HCT116 (cell line): ENCODE results near the gene GJD3. TPM values are rescaled to one million over a fixed set of nuclear protein-coding genes. Genes with fewer than 3 reads are reported as not detected.

Source experiments
- ATAC-seq: fragments of 200-7000 bp; cut with Tn5 transposase; 2 replicates; pipeline ENCODE4 v1.9.1; 2020; ENCODE audit warnings: mild to moderate bottlenecking, moderate library complexity
- BruUV-seq: library from RNA; stranded (reverse); fragments of 400-500 nt; replicated peaks from 2 replicates; lab custom pipeline; 2021; lab: Mats Ljungman, UMichigan
- CTCF ChIA-PET: fragments of 300-600 bp; sonication (Branson Sonifier 250); formaldehyde crosslinking; loops from one replicate; lab custom pipeline; 2021; ENCODE audit warnings: antibody characterized with exemption; lab: Charles Lee
- POLR2A ChIA-PET: fragments of 300-600, 350-600 bp; sonication (Branson Sonifier 250); formaldehyde crosslinking; loops from one replicate; lab custom pipeline; 2021; ENCODE audit warnings: antibody characterized with exemption; lab: Charles Lee
- RAD21 ChIA-PET, 2 experiments: fragments of 300-600 bp; sonication (Branson Sonifier 250); formaldehyde crosslinking; loops; one replicate each; lab custom pipeline; 2023; ENCODE audit warnings: low total read pairs in 2 of 2; ENCODE audit not compliant: uncharacterized antibody in 2 of 2, unreplicated experiment in 2 of 2, low non-redundant PET in 1 of 2; lab: Charles Lee
- DNase-seq: peaks from one replicate; pipeline ENCODE4 v3.0.0-alpha.2; 2010; ENCODE audit warnings: low read depth, low spot score
- H2AFZ ChIP-seq: fragments of 200-600 bp; shearing (Covaris generic), sonication (generic); 2 replicates; pipeline ENCODE4 v1.6.1; 2017; ENCODE audit warnings: low read depth, mixed run types, mixed read lengths, antibody characterized with exemption, low read length; ENCODE audit not compliant: poor library complexity, severe bottlenecking
- H3K27ac ChIP-seq: 2 replicates; pipeline ENCODE4 v1.5.1; 2012; ENCODE audit warnings: low read depth, low read length
- H3K27me3 ChIP-seq: fragments of 200-600 bp; sonication (generic); 2 replicates; pipeline ENCODE4 v1.6.1; 2016; ENCODE audit warnings: mixed run types, low read length, mixed read lengths; ENCODE audit not compliant: insufficient read depth
- H3K36me3 ChIP-seq, 2 experiments: fragments of 200-500 bp in 1 of 2; fragments of 200-600 bp in 1 of 2; sonication (Bioruptor generic) in 1 of 2; sonication (generic) in 1 of 2; 2 replicates each; pipeline versions ENCODE4 v1.5.1 to v1.6.1; 2014 to 2016; ENCODE audit warnings: low read length in 2 of 2, inconsistent platforms in 1 of 2, mixed read lengths in 1 of 2, mixed run types in 1 of 2; ENCODE audit not compliant: insufficient read depth in 2 of 2, control insufficient read depth in 1 of 2
- H3K4me1 ChIP-seq, 2 experiments: fragments of 200-600 bp in 1 of 2; sonication (generic) in 1 of 2; 2 replicates each; pipeline versions ENCODE4 v1.5.1 to v1.6.1; 2012 to 2017; ENCODE audit warnings: low read length in 2 of 2, inconsistent platforms in 1 of 2, mild to moderate bottlenecking in 1 of 2, mixed read lengths in 1 of 2, mixed run types in 1 of 2, moderate library complexity in 1 of 2; ENCODE audit not compliant: insufficient read depth in 2 of 2, control insufficient read depth in 1 of 2
- H3K4me2 ChIP-seq: fragments of 200-600 bp; sonication (generic); 2 replicates; pipeline ENCODE4 v1.6.1; 2017; ENCODE audit warnings: mixed run types, low read length, mixed read lengths
- H3K4me3 ChIP-seq, 2 experiments: fragments of 200-600 bp in 1 of 2; sonication (generic) in 1 of 2; replicated peaks in 1 of 2; 2 replicates each; pipeline ENCODE4 v1.5.1; 2011 to 2016; ENCODE audit warnings: low read length in 2 of 2, control low read depth in 1 of 2, low read depth in 1 of 2, mild to moderate bottlenecking in 1 of 2, mixed read lengths in 1 of 2, mixed run types in 1 of 2
- H3K79me2 ChIP-seq: fragments of 200-600 bp; sonication (generic); 2 replicates; pipeline ENCODE4 v1.6.1; 2017; ENCODE audit warnings: mild to moderate bottlenecking, mixed run types, low read length, moderate library complexity, mixed read lengths; ENCODE audit not compliant: insufficient read depth
- H3K9ac ChIP-seq: fragments of 200-600 bp; sonication (generic); 2 replicates; pipeline ENCODE4 v1.6.1; 2016; ENCODE audit warnings: low read length, mixed read lengths
- H3K9me2 ChIP-seq: fragments of 200-600 bp; sonication (generic), shearing (Covaris generic); 2 replicates; pipeline ENCODE4 v1.6.1; 2017; ENCODE audit warnings: mixed run types, mild to moderate bottlenecking, moderate library complexity; ENCODE audit not compliant: insufficient read depth
- H3K9me3 ChIP-seq, 2 experiments: fragments of 200-500 bp in 1 of 2; fragments of 200-600 bp in 1 of 2; sonication (Bioruptor generic) in 1 of 2; sonication (generic) in 1 of 2; 2 replicates each; pipeline ENCODE4 v1.6.1; 2014 to 2017; ENCODE audit warnings: low read length in 2 of 2, mixed read lengths in 2 of 2, inconsistent platforms in 1 of 2, low read depth in 1 of 2, mild to moderate bottlenecking in 1 of 2, mixed run types in 1 of 2, moderate library complexity in 1 of 2; ENCODE audit not compliant: control insufficient read depth in 1 of 2, insufficient read depth in 1 of 2
- H4K20me1 ChIP-seq: fragments of 200-600 bp; sonication (generic), shearing (Covaris generic); 2 replicates; pipeline ENCODE4 v1.6.1; 2017; ENCODE audit warnings: mixed run types, mild to moderate bottlenecking, moderate library complexity; ENCODE audit not compliant: insufficient read depth
- CBX3 ChIP-seq: IDR thresholded peaks from 2 replicates; pipeline ENCODE4 v1.6.1; 2012; ENCODE audit warnings: low read depth
- ELF1 ChIP-seq: IDR thresholded peaks from 2 replicates; pipeline ENCODE4 v1.6.1; 2012; ENCODE audit warnings: low read depth, borderline replicate concordance
- EZH2 ChIP-seq: fragments of 200-600 bp; sonication (generic); IDR thresholded peaks from 2 replicates; pipeline ENCODE4 v1.6.1; 2017; ENCODE audit warnings: antibody characterized with exemption, mixed run types
- FOSL1 ChIP-seq: IDR thresholded peaks from 2 replicates; pipeline ENCODE4 v1.6.1; 2012; ENCODE audit warnings: low read depth
- POLR2A ChIP-seq: IDR thresholded peaks from 2 replicates; pipeline ENCODE4 v1.7.0; 2011; ENCODE audit warnings: borderline replicate concordance; ENCODE audit not compliant: insufficient read depth, insufficient read length; ENCODE audit errors: extremely low read depth
- POLR2AphosphoS5 ChIP-seq: IDR thresholded peaks from 2 replicates; pipeline ENCODE4 v1.6.1; 2011; ENCODE audit warnings: mild to moderate bottlenecking, low read depth, low read length, moderate library complexity
- RAD21 ChIP-seq: IDR thresholded peaks from 2 replicates; pipeline ENCODE4 v1.6.1; 2012; ENCODE audit warnings: low read depth, mild to moderate bottlenecking
- SIN3A ChIP-seq: IDR thresholded peaks from 2 replicates; pipeline ENCODE4 v1.6.1; 2012; ENCODE audit warnings: low read depth
- SP1 ChIP-seq: IDR thresholded peaks from 2 replicates; pipeline ENCODE4 v1.6.1; 2012; ENCODE audit warnings: low read depth
- TCF7L2 ChIP-seq: IDR thresholded peaks from 2 replicates; pipeline ENCODE4 v1.7.0; 2011; ENCODE audit warnings: borderline replicate concordance, inconsistent platforms; ENCODE audit not compliant: insufficient read depth, insufficient read length; ENCODE audit errors: extremely low read depth
- YY1 ChIP-seq: IDR thresholded peaks from 2 replicates; pipeline ENCODE4 v1.6.1; 2011; ENCODE audit warnings: low read length, low read depth, moderate library complexity, mild to moderate bottlenecking; ENCODE audit not compliant: insufficient replicate concordance; ENCODE audit errors: extremely low read depth
- intact Hi-C: fragments of 100-400 bp; cut with micrococcal nuclease; formaldehyde crosslinking; loops from 2 replicates; pipeline ENCODE4 v1.10.0; 2022
- total RNA-seq: library from RNA; stranded (reverse); gene quantifications from one replicate; pipeline ENCODE4 v1.2.1, GENCODE V29; 2021; ENCODE audit not compliant: unreplicated experiment
- TF ChIP-seq, protein P1 (sequence below): IDR thresholded peaks from 2 replicates; pipeline ENCODE4 v1.6.1; 2012

GJD3 gene
- total RNA-seq, 1 experiment from 2014 or later = not detected

DNA sequence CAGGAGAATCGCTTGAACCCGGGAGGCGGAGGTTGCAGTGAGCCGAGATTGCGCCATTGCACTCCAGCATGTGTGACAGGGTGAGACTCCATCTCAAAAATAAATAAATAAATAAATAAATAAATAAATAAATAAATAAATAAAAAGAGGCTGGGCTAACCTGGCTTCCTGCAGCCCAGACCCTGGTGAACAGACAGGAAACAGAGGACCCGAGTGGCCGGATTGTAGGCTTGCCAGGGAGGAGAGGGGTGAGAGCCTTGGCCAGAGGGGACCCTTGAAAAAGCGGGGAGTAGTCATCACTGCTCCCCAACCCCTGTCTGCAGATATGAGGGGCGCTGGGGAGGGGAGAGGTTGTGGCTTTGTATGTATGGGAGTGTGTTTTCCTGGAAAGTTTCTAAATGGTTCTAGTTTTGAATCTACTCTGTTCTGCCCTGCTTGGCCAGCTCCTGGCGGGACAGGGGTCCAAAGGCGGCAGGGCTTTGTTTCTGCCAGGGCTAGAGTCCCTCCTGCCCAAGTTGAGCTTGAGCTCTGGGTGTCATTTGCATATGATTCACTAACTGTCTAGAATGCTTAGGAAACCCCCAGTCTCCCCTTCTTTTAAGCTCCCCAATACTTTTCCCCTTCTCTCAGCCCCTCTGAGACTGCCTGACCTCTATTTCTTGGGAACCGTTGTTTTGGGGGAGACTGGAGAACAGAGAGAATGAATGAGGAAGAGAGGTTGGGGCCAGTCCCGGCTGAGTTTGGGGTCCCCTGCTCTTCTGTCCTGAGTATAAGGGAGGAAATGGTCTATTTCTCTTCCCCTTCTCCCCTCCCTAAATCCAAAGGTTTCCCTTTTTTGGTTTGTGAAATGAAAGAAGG is 39.2 kb downstream of the GJD3 start:
- Histone ChIP-seq H3K36me3 (no peaks in the 10 kb centered on the region), H3K4me1 (peaks cover 37 to 49% of the 10 kb centered on the region in 2 experiments), H3K27ac (no peak overlapping the region), H2AFZ (no peak overlapping the region), H3K9me2 (no peaks in the 10 kb centered on the region), H3K9me3 (no peaks in the 10 kb centered on the region), H3K9ac (no peak overlapping the region), H3K4me2 (no peak overlapping the region), H3K27me3 (no peaks in the 10 kb centered on the region), H3K79me2 (peaks cover 92% of the 10 kb centered on the region), H4K20me1 (no peaks in the 10 kb centered on the region), H3K4me3 (no peak overlapping the region)
- no peak for TF ChIP-seq EZH2
- TF ChIP-seq CBX3 = no peak
- TF ChIP-seq, protein P1, sequence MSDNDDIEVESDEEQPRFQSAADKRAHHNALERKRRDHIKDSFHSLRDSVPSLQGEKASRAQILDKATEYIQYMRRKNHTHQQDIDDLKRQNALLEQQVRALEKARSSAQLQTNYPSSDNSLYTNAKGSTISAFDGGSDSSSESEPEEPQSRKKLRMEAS = no peak
- TF ChIP-seq TCF7L2 = no peak
- no peak for TF ChIP-seq SP1
- no peak for TF ChIP-seq FOSL1
- TF ChIP-seq SIN3A = no peak
- no peak for TF ChIP-seq POLR2AphosphoS5
- no peak for TF ChIP-seq YY1
- no peak for TF ChIP-seq RAD21
- TF ChIP-seq POLR2A = no peak
- TF ChIP-seq ELF1 = no peak
- ATAC-seq = no peak
- RAD21 ChIA-PET = no interaction called here
- BruUV-seq = no TSS peak
- no peak for DNase-seq
- intact Hi-C loops = no loop called here
- CTCF ChIA-PET = no interaction called here
- POLR2A ChIA-PET = no interaction called here
